Mucosa of gallbladder (tissue), 1 donor: ENCODE data around the gene PTK7. TPM values are rescaled to one million over a fixed set of nuclear protein-coding genes. Genes with fewer than 3 reads are reported as not detected.
"Not testable (repeated sequence)": the region's sequence is repeated elsewhere in the genome, so short reads cannot be mapped to it uniquely, and the experiment has no call there.

ENCODE experiments used
- DNase-seq: peaks from one replicate; pipeline ENCODE4 v3.0.0-alpha.2; 2020; ENCODE audit warnings: low spot score
- total RNA-seq: library from RNA; stranded (reverse); gene quantifications from one replicate; pipeline ENCODE4 v1.2.1, GENCODE V29; 2021
- donor health status: DM: no; HTN: no; CAD: no.

PTK7 gene
- 30.0 TPM for total RNA-seq

- peak; percentile 27 for DNase-seq
Observed at GRCh38 chr6:43075670-43076463, at the start of gene PTK7. PTK7 (plus strand) TSS chr6:43076314; CDS start chr6:43076489, 175 bp downstream.

GRCh38 chr6:43026365-43026764 is 49.7 kb upstream of the PTK7 start:
- no peak for DNase-seq

- DNase-seq, result no peak
Observed at GRCh38 chr6:43029120-43029519, 47.0 kb upstream of the PTK7 start.

- DNase-seq, result no peak
Observed at GRCh38 chr6:43032326-43032725, 43.8 kb upstream of the PTK7 start.

- no peak for DNase-seq
Observed at GRCh38 chr6:43033496-43034189, 42.5 kb upstream of the PTK7 start.

- no peak for DNase-seq
Observed at GRCh38 chr6:43034190-43034525, 42.0 kb upstream of the PTK7 start.

- no peak for DNase-seq
Observed at GRCh38 chr6:43035495-43036194, 40.5 kb upstream of the PTK7 start.

GRCh38 chr6:43036712-43037111 is 39.4 kb upstream of the PTK7 start:
- no peak for DNase-seq

- DNase-seq, result no peak
Observed at GRCh38 chr6:43037197-43037596, 38.9 kb upstream of the PTK7 start.

GRCh38 chr6:43037706-43038105 is 38.4 kb upstream of the PTK7 start:
- no peak for DNase-seq

- DNase-seq, result no peak
Observed at GRCh38 chr6:43038727-43039126, 37.4 kb upstream of the PTK7 start.

GRCh38 chr6:43040542-43041257 is 35.4 kb upstream of the PTK7 start:
- no peak for DNase-seq

- not testable (repeated sequence) for DNase-seq
Observed at GRCh38 chr6:43041475-43041874, 34.6 kb upstream of the PTK7 start.

- no peak for DNase-seq
Observed at GRCh38 chr6:43043310-43043709, 32.8 kb upstream of the PTK7 start.

GRCh38 chr6:43045371-43045930 is 30.7 kb upstream of the PTK7 start:
- DNase-seq, result no peak

- DNase-seq, result no peak
Observed at GRCh38 chr6:43047998-43048397, 28.1 kb upstream of the PTK7 start.

GRCh38 chr6:43050981-43051380 is 25.1 kb upstream of the PTK7 start:
- DNase-seq, result no peak

- no peak for DNase-seq
Observed at GRCh38 chr6:43052225-43052841, 23.8 kb upstream of the PTK7 start.

- no peak for DNase-seq
Observed at GRCh38 chr6:43052842-43053544, 23.1 kb upstream of the PTK7 start.

GRCh38 chr6:43053545-43054205 is 22.4 kb upstream of the PTK7 start, which contains the start of gene CUL7:
CUL7 (minus strand) TSS chr6:43053851; CDS start chr6:43052788, 1,063 bp downstream.
- peak; percentile 92 for DNase-seq
